NCI-H2029 (cell line): Measurements from ENCODE around the gene CIP2A.
A peak's percentile ranks its signal among the peaks of the same experiment; 100 is the strongest.
"Not testable (repeated sequence)": the region's sequence is repeated elsewhere in the genome, so short reads cannot be mapped to it uniquely, and the experiment has no call there.

ENCODE experiments used
- DNase-seq: peaks from one replicate; lab custom pipeline; 2025; lab: John Stamatoyannopoulos, UW

CIP2A gene

DNA sequence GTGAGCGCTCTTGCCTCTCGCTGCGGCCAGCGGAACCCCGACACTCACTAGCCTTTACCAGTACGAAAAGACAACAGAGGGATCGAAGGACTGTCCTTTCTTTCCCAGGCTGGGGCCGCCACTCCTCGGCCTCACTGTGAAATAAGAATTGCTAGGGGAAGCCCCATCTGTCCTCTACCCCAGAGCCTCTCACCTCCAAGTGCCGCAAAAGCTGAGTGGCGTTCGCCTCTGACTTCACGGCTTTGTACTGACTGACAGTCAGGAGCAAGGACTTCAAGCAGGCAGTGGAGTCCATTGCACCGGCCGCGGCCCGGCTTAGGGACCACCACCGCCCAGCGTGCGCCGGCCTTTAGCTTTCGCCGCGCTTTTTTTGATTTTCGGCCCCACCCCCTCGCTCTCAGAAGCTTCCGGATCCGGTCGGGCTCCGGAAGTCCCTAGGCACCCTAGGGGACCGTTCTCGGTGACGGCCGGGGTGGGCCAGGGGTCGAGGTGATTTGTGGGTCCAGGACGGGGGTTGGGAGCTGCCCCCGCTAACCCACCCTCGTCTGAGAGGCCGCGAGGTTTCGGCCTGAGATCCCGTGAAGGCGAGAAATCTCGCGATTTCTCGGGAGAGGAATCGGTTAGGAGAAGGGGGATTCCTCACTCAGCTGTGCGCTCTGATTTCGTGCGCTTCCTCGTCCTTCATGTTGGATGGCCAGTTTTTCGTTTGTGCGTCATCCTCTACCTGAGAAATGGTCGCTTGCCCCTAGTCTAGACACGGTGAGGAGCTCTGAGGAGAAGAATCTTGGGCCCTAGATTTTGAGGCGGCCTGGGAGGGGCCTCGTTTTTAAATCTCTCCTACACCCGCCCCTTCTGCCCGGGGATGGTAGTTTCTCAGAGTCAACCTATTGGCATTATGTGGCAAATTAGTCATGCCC, at the start of gene CIP2A, which contains the start of gene DZIP3:
Gene CIP2A (minus strand): TSS at position 358 of the 917 bp plus-strand sequence. CDS start 63 bp downstream, at position 295.
Gene DZIP3 (plus strand): TSS at position 642 of the 917 bp plus-strand sequence. CDS start 15,685 bp downstream, outside the sequence.
- peak; percentile 79 for DNase-seq

GRCh38 chr3:108629974-108630373, 40.7 kb upstream of the CIP2A start:
- DNase-seq = no peak

GRCh38 chr3:108623504-108623903, 34.3 kb upstream of the CIP2A start:
- no peak for DNase-seq

- DNase-seq = no peak
Measured at GRCh38 chr3:108620250-108620649, 31.0 kb upstream of the CIP2A start.

DNA sequence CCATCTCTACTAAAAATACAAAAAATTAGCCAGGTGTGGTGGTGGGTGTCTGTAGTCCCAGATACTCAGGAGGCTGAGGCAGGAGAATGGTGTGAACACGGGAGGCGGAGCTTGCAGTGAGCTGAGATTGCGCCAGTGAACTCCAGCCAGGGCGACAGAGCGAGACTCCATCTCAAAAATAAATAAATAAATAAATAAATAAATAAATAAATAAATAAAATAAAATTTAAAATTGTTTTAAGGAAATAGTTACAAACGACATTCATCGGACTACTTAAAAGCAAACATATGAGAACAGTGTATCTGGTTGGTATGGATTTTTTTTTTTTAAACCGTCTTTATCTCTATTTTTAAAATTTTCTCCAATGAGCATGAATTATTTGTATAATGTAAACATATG, 26.9 kb upstream of the CIP2A start:
- DNase-seq = not testable (repeated sequence)

GRCh38 chr3:108610651-108611050, 21.4 kb upstream of the CIP2A start:
- no peak for DNase-seq

GRCh38 chr3:108608750-108609149, 19.5 kb upstream of the CIP2A start:
- DNase-seq = no peak

DNA sequence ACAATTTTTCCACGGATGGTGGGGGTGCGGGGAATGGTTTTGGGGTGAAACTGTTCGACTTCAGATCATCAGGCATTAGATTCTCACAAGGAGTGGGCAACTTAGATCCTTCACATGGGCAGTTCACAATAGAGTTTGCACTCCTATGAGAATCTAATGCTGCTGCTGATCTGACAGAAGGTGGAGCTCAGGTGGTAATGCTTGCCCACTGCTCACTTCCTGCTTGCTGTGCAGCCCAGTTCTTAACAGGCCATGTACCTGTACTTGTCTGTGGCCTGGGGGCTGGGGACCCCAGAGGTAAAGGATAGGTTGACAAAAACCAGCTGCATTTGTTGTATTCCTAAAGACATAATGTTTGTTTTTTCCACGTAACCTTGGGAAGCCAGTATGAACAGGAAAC, 16.3 kb upstream of the CIP2A start:
- DNase-seq = no peak

DNA sequence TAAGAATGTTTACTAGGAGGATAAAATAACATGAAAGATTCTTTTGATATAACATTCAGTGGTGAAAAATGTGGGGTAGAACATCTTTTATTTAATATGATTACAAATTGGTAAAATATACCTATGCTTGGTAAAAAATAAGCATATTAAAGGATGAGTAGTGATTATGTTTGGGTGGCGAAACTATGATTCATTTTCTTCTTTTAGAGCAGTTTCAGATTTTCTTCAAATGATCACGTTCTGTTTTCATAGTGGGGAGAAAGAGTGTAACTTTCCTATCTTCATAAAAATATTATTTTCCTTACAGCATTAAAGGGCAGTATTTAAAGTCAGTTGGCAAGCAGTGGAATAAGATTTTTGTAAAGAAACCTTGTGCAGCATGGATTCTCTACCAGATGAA, 15.8 kb upstream of the CIP2A start:
- DNase-seq = no peak

DNA sequence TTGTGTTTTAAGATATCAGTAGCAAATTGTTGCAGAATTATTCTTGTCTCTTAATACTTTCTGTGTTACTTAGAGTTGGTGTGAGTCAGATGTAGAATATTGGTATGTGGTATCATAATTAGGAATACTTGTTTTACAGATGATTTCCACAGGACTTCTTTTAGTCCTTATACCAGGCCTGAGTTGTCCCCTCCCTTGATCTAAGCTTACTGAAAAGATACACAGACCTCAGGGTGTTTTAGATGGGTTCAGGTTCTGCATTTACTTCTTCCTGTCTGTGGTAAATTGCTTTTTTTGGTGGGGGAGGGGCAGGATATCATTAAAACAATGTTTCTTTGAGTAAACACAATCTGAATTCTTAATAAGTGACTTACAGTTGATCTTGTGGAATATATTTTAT, 14.5 kb upstream of the CIP2A start:
- no peak for DNase-seq

- no peak for DNase-seq
Measured at GRCh38 chr3:108602935-108603294, 13.7 kb upstream of the CIP2A start.

GRCh38 chr3:108602249-108602934, 13.2 kb upstream of the CIP2A start:
- DNase-seq = no peak

DNA sequence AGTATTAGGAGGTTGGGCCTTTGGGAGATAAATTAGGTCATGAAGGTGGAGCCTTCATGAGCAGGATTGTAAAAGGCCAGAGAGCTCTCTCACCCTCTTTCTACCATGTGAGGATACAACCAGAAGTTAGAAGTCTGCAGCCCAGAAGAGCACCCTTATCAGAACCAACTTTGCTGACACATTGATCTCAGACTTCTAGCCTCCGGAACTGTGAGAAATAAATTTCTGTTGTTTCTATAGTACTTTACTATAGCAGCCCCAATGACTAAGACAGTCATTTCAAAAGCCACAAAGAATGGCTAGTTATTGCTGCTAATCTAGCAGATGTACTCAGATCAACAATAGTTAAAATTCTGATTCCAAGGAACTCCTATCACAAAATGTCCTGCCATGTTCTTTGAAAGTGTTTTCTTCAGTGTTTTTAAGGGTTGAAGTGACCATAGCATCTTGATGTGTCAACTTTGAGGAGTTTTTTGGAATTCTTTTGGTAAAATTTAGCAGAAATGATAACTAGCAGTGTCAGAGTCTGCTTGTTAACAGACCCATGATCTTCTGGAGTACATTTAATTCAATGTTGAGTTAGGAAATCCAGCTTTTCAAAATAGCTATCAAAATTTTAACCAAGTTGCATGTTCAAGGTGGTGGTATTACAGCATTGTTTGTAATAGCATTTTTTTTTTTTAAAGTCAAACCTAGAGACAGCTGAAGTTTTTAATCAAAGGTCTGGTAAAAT, 10.6 kb upstream of the CIP2A start:
- no peak for DNase-seq

- DNase-seq = no peak
Measured at GRCh38 chr3:108598375-108598774, 9.1 kb upstream of the CIP2A start.

DNA sequence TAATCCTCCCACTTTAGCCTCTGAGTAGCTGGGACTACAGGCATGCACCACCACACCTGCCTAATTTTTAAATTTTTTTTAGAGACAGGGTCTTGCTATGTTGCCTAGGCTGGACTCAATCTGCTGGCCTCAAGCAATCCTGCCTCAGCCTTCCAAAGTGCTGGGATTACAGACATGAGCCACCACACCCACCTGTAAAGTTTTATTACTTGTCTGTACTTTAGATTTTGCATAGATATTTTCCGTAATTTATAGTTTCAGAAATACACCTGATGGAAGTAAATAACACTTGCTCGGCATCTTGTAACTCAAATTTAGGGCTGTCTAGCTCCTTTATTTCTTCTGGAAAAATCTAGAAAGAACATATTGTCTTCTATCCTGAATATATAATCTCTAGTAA, 6.1 kb upstream of the CIP2A start:
- DNase-seq = no peak

DNA sequence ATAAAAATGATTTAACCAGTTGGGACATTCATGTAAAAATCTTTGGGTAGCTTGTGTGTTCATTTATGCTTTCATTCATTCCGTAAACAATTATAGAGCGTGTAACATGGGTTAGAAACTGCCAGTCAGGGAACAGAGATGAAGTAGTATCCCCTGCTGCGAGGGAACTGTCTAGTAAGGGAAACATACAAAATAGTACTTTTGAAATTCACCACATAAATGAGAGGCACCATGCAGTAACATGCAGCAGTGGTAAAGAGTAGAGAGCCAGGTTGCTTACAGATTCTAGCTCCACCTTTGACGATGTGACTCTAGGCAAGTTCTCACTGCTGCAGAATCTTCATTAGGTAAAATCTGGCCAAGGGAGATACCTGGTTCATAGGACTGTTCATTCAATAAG, 1.2 kb upstream of the CIP2A start:
- no peak for DNase-seq

- no peak for DNase-seq
Measured at GRCh38 chr3:108589998-108590323, 723 bp upstream of the CIP2A start.

- DNase-seq = no peak
Measured at GRCh38 chr3:108588601-108589000, 637 bp downstream of the CIP2A start.

GRCh38 chr3:108578064-108578463, 11.2 kb downstream of the CIP2A start:
- DNase-seq = no peak

GRCh38 chr3:108569336-108569735, 19.9 kb downstream of the CIP2A start:
- DNase-seq = no peak

DNA sequence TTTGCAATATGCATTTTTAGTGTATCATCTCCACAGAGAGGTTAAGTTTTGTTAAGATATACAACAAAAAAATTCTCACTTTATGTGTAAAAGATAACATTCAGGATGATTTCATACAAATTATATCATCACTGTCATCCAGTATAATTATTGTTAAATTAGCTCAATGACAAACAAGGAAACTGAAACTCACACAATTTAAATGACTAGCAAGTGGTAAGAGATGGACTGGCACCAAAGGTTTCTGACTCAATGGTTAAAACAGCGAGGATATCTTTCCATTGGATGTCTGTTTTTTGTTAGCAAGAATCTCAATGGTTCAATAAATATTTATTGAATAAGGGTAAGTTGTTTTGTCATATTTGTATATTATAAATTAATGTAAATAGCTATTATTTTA, 22.6 kb downstream of the CIP2A start:
- no peak for DNase-seq

GRCh38 chr3:108565506-108565905, 23.7 kb downstream of the CIP2A start:
- DNase-seq = no peak

DNA sequence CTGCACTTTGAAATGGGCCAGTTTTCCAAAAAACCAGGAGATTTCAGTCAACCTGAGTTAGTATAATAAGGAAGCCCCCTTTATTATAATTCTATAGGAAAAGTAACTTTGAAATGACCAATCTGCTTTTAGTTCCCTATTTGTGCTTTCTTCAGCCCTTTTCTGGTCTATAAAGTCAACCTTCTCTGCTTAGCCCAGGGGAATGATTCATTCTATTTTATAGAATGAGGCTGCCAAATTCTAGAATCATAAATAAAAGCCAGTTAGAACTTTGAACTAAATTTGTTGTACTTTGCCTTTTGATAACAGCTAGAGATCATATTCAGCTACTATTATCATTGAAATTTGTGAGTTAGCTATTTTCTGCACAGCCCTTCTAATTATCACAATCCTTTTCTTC, 24.7 kb downstream of the CIP2A start:
- DNase-seq = no peak
